HCT116 (cell line): Measurements from ENCODE around the gene NAA20. TPM values are rescaled to one million over a fixed set of nuclear protein-coding genes. Genes with fewer than 3 reads are reported as not detected.

Experiments used
- ATAC-seq: fragments of 200-7000 bp; cut with Tn5 transposase; 2 replicates; pipeline ENCODE4 v1.9.1; 2020; ENCODE audit warnings: mild to moderate bottlenecking, moderate library complexity
- BruUV-seq: library from RNA; stranded (reverse); fragments of 400-500 nt; replicated peaks from 2 replicates; lab custom pipeline; 2021; lab: Mats Ljungman, UMichigan
- CTCF ChIA-PET: fragments of 300-600 bp; sonication (Branson Sonifier 250); formaldehyde crosslinking; loops from one replicate; lab custom pipeline; 2021; ENCODE audit warnings: antibody characterized with exemption; lab: Charles Lee
- POLR2A ChIA-PET: fragments of 300-600, 350-600 bp; sonication (Branson Sonifier 250); formaldehyde crosslinking; loops from one replicate; lab custom pipeline; 2021; ENCODE audit warnings: antibody characterized with exemption; lab: Charles Lee
- RAD21 ChIA-PET, 2 experiments: fragments of 300-600 bp; sonication (Branson Sonifier 250); formaldehyde crosslinking; loops; one replicate each; lab custom pipeline; 2023; ENCODE audit warnings: low total read pairs in 2 of 2; ENCODE audit not compliant: uncharacterized antibody in 2 of 2, unreplicated experiment in 2 of 2, low non-redundant PET in 1 of 2; lab: Charles Lee
- DNase-seq: peaks from one replicate; pipeline ENCODE4 v3.0.0-alpha.2; 2010; ENCODE audit warnings: low read depth, low spot score
- H2AFZ ChIP-seq: fragments of 200-600 bp; shearing (Covaris generic), sonication (generic); 2 replicates; pipeline ENCODE4 v1.6.1; 2017; ENCODE audit warnings: low read depth, mixed run types, mixed read lengths, antibody characterized with exemption, low read length; ENCODE audit not compliant: poor library complexity, severe bottlenecking
- H3K27ac ChIP-seq: 2 replicates; pipeline ENCODE4 v1.5.1; 2012; ENCODE audit warnings: low read depth, low read length
- H3K27me3 ChIP-seq: fragments of 200-600 bp; sonication (generic); 2 replicates; pipeline ENCODE4 v1.6.1; 2016; ENCODE audit warnings: mixed run types, low read length, mixed read lengths; ENCODE audit not compliant: insufficient read depth
- H3K36me3 ChIP-seq, 2 experiments: fragments of 200-500 bp in 1 of 2; fragments of 200-600 bp in 1 of 2; sonication (Bioruptor generic) in 1 of 2; sonication (generic) in 1 of 2; 2 replicates each; pipeline versions ENCODE4 v1.5.1 to v1.6.1; 2014 to 2016; ENCODE audit warnings: low read length in 2 of 2, inconsistent platforms in 1 of 2, mixed read lengths in 1 of 2, mixed run types in 1 of 2; ENCODE audit not compliant: insufficient read depth in 2 of 2, control insufficient read depth in 1 of 2
- H3K4me1 ChIP-seq, 2 experiments: fragments of 200-600 bp in 1 of 2; sonication (generic) in 1 of 2; 2 replicates each; pipeline versions ENCODE4 v1.5.1 to v1.6.1; 2012 to 2017; ENCODE audit warnings: low read length in 2 of 2, inconsistent platforms in 1 of 2, mild to moderate bottlenecking in 1 of 2, mixed read lengths in 1 of 2, mixed run types in 1 of 2, moderate library complexity in 1 of 2; ENCODE audit not compliant: insufficient read depth in 2 of 2, control insufficient read depth in 1 of 2
- H3K4me2 ChIP-seq: fragments of 200-600 bp; sonication (generic); 2 replicates; pipeline ENCODE4 v1.6.1; 2017; ENCODE audit warnings: mixed run types, low read length, mixed read lengths
- H3K4me3 ChIP-seq, 2 experiments: fragments of 200-600 bp in 1 of 2; sonication (generic) in 1 of 2; replicated peaks in 1 of 2; 2 replicates each; pipeline ENCODE4 v1.5.1; 2011 to 2016; ENCODE audit warnings: low read length in 2 of 2, control low read depth in 1 of 2, low read depth in 1 of 2, mild to moderate bottlenecking in 1 of 2, mixed read lengths in 1 of 2, mixed run types in 1 of 2
- H3K79me2 ChIP-seq: fragments of 200-600 bp; sonication (generic); 2 replicates; pipeline ENCODE4 v1.6.1; 2017; ENCODE audit warnings: mild to moderate bottlenecking, mixed run types, low read length, moderate library complexity, mixed read lengths; ENCODE audit not compliant: insufficient read depth
- H3K9ac ChIP-seq: fragments of 200-600 bp; sonication (generic); 2 replicates; pipeline ENCODE4 v1.6.1; 2016; ENCODE audit warnings: low read length, mixed read lengths
- H3K9me2 ChIP-seq: fragments of 200-600 bp; sonication (generic), shearing (Covaris generic); 2 replicates; pipeline ENCODE4 v1.6.1; 2017; ENCODE audit warnings: mixed run types, mild to moderate bottlenecking, moderate library complexity; ENCODE audit not compliant: insufficient read depth
- H3K9me3 ChIP-seq, 2 experiments: fragments of 200-500 bp in 1 of 2; fragments of 200-600 bp in 1 of 2; sonication (Bioruptor generic) in 1 of 2; sonication (generic) in 1 of 2; 2 replicates each; pipeline ENCODE4 v1.6.1; 2014 to 2017; ENCODE audit warnings: low read length in 2 of 2, mixed read lengths in 2 of 2, inconsistent platforms in 1 of 2, low read depth in 1 of 2, mild to moderate bottlenecking in 1 of 2, mixed run types in 1 of 2, moderate library complexity in 1 of 2; ENCODE audit not compliant: control insufficient read depth in 1 of 2, insufficient read depth in 1 of 2
- H4K20me1 ChIP-seq: fragments of 200-600 bp; sonication (generic), shearing (Covaris generic); 2 replicates; pipeline ENCODE4 v1.6.1; 2017; ENCODE audit warnings: mixed run types, mild to moderate bottlenecking, moderate library complexity; ENCODE audit not compliant: insufficient read depth
- ATF3 ChIP-seq: IDR thresholded peaks from 2 replicates; pipeline ENCODE4 v1.6.1; 2012
- ELF1 ChIP-seq: IDR thresholded peaks from 2 replicates; pipeline ENCODE4 v1.6.1; 2012; ENCODE audit warnings: low read depth, borderline replicate concordance
- FOSL1 ChIP-seq: IDR thresholded peaks from 2 replicates; pipeline ENCODE4 v1.6.1; 2012; ENCODE audit warnings: low read depth
- TCF7L2 ChIP-seq: IDR thresholded peaks from 2 replicates; pipeline ENCODE4 v1.7.0; 2011; ENCODE audit warnings: borderline replicate concordance, inconsistent platforms; ENCODE audit not compliant: insufficient read depth, insufficient read length; ENCODE audit errors: extremely low read depth
- ZBTB33 ChIP-seq: IDR thresholded peaks from 2 replicates; pipeline ENCODE4 v1.6.1; 2011; ENCODE audit warnings: mild to moderate bottlenecking, low read length, moderate library complexity; ENCODE audit not compliant: insufficient replicate concordance; ENCODE audit errors: extremely low read depth
- intact Hi-C: fragments of 100-400 bp; cut with micrococcal nuclease; formaldehyde crosslinking; loops from 2 replicates; pipeline ENCODE4 v1.10.0; 2022
- total RNA-seq: library from RNA; stranded (reverse); gene quantifications from one replicate; pipeline ENCODE4 v1.2.1, GENCODE V29; 2021; ENCODE audit not compliant: unreplicated experiment

Gene NAA20
- total RNA-seq, 1 experiment from 2014 or later: 71.5 TPM

GRCh38 chr20:19969507-19970255 lies 47.5 kb upstream of the NAA20 start:
- RAD21 ChIA-PET: no interaction called here
- no TSS peak for BruUV-seq

More at GRCh38 chr20:19969507-19970255, 47.5 kb upstream of the NAA20 start:
- no peak for TF ChIP-seq TCF7L2
- no peak for TF ChIP-seq ATF3
- no peak for TF ChIP-seq FOSL1
- TF ChIP-seq ELF1: no peak
- TF ChIP-seq ZBTB33: no peak
- H3K27me3 ChIP-seq: no peaks in the 10 kb centered on the region
- H3K9ac ChIP-seq: no peak overlapping the region
- H3K4me1 ChIP-seq: peaks cover 10 to 15% of the 10 kb centered on the region in 2 experiments
- no peaks in the 10 kb centered on the region for H3K36me3 ChIP-seq
- no peaks in the 10 kb centered on the region for H4K20me1 ChIP-seq
- ATAC-seq (no peak), DNase-seq (no peak)
- no peaks in the 10 kb centered on the region for H3K9me3 ChIP-seq
- no peak overlapping the region for H3K4me3 ChIP-seq
- H3K27ac ChIP-seq: no peak overlapping the region
- intact Hi-C loops: no loop called here
- no peak overlapping the region for H2AFZ ChIP-seq
- POLR2A ChIA-PET: no interaction called here
- CTCF ChIA-PET: no interaction called here
- no peak overlapping the region for H3K4me2 ChIP-seq
- H3K9me2 ChIP-seq: no peaks in the 10 kb centered on the region
- H3K79me2 ChIP-seq: no peaks in the 10 kb centered on the region
